Esophagus squamous epithelium (tissue), 4 donors: ENCODE measurements around the gene LEFTY2.

Source experiments
- CTCF ChIP-seq, 6 experiments: fragments of 450-650 bp in 4 of 6; fragments of 200-600 bp in 2 of 6; sonication (generic) in 2 of 6; IDR thresholded peaks; one replicate each; pipeline ENCODE4 v1.5.1; 2016 to 2019; ENCODE audit warnings: antibody characterized with exemption in 6 of 6, mild to moderate bottlenecking in 4 of 6, moderate library complexity in 4 of 6
- POLR2A ChIP-seq, 4 donors: fragments of 450-650 bp; IDR thresholded peaks; one replicate each; pipeline ENCODE4 v1.6.1; 2017; ENCODE audit warnings: antibody characterized with exemption in 4 of 4, mild to moderate bottlenecking in 4 of 4, moderate library complexity in 3 of 4

- TF ChIP-seq POLR2A (IDR thresholded peaks at IDR 0.05) (no peak), CTCF (IDR thresholded peaks at IDR 0.05) (no peak)
Observed at GRCh38 chr1:225973158-225973557, 32.1 kb upstream of the LEFTY2 start.
